B cell (primary cell): ENCODE measurements around the gene COL1A1. TPM values are rescaled to one million over a fixed set of nuclear protein-coding genes. Genes with fewer than 3 reads are reported as not detected.

ENCODE experiments used
- ATAC-seq: fragments of 200-7000 bp; cut with Tn5 transposase; one replicate; pipeline ENCODE4 v1.10.0; 2021; ENCODE audit warnings: low read depth, mild to moderate bottlenecking, moderate number of reproducible peaks, moderate library complexity
- CTCF ChIA-PET: fragments of 350-600 bp; sonication (Branson Sonifier 250); formaldehyde crosslinking; loops from one replicate; lab custom pipeline; 2021; ENCODE audit warnings: antibody characterized with exemption, inconsistent platforms; lab: Charles Lee
- POLR2A ChIA-PET: fragments of 350-600 bp; sonication (Branson Sonifier 250); formaldehyde crosslinking; loops from one replicate; lab custom pipeline; 2021; ENCODE audit warnings: antibody characterized with exemption; lab: Charles Lee
- DNase-seq: peaks from one replicate; pipeline ENCODE4 v3.0.0; 2013
- H2AFZ ChIP-seq: 2 replicates; pipeline ENCODE4 v1.6.1; 2012; ENCODE audit warnings: mild to moderate bottlenecking, low read depth, low read length; ENCODE audit not compliant: insufficient read depth, poor library complexity, severe bottlenecking
- H3K27ac ChIP-seq, 2 donors: 1 replicate in 1 of 2; 2 replicates in 1 of 2; pipeline ENCODE4 v1.5.1; 2012 to 2013; ENCODE audit warnings: low read length in 2 of 2, mild to moderate bottlenecking in 2 of 2, moderate library complexity in 1 of 2
- H3K27me3 ChIP-seq, 4 experiments: fragments of 200-600 bp in 1 of 4; sonication (generic) in 1 of 4; replicated peaks in 1 of 4; 1 replicate in 2 of 4; 2 replicates in 2 of 4; pipeline versions ENCODE4 v1.6.1 to v1.7.0; 2013 to 2016; ENCODE audit warnings: low read length in 3 of 4, mild to moderate bottlenecking in 2 of 4, mixed read lengths in 1 of 4, moderate library complexity in 1 of 4; ENCODE audit not compliant: insufficient read depth in 4 of 4, control insufficient read depth in 3 of 4; ENCODE audit errors: control extremely low read depth in 1 of 4
- H3K36me3 ChIP-seq, 2 experiments: replicated peaks in 1 of 2; 1 replicate in 1 of 2; 2 replicates in 1 of 2; pipeline versions ENCODE4 v1.6.1 to v1.7.1; 2013; ENCODE audit warnings: low read length in 1 of 2; ENCODE audit not compliant: insufficient read depth in 2 of 2, control insufficient read depth in 1 of 2; ENCODE audit errors: control extremely low read depth in 1 of 2, extremely low read depth in 1 of 2
- H3K4me1 ChIP-seq, 2 donors: fragments of 200-600 bp in 1 of 2; sonication (generic) in 1 of 2; 1 replicate in 1 of 2; 2 replicates in 1 of 2; pipeline versions ENCODE4 v1.5.1 to v1.6.1; 2013 to 2017; ENCODE audit warnings: low read length in 2 of 2; ENCODE audit not compliant: control insufficient read depth in 2 of 2, insufficient read depth in 2 of 2
- H3K4me2 ChIP-seq: replicated peaks from 2 replicates; pipeline ENCODE3; 2012; ENCODE audit warnings: mild to moderate bottlenecking, low read depth, low read length; ENCODE audit not compliant: poor library complexity, severe bottlenecking
- H3K4me3 ChIP-seq, 5 experiments: fragments of 200-600 bp in 1 of 5; sonication (generic) in 1 of 5; 1 replicate in 3 of 5; 2 replicates in 2 of 5; pipeline versions ENCODE4 v1.5.1 to v1.7.0; 2011 to 2016; ENCODE audit warnings: low read length in 4 of 5, mild to moderate bottlenecking in 4 of 5, low read depth in 2 of 5, control low read depth in 1 of 5, moderate library complexity in 1 of 5; ENCODE audit not compliant: insufficient read depth in 1 of 5; ENCODE audit errors: control extremely low read depth in 1 of 5, extremely low read depth in 1 of 5
- H3K79me2 ChIP-seq: fragments of 200-600 bp; sonication (generic); one replicate; pipeline ENCODE4 v1.6.0; 2016; ENCODE audit warnings: low read length; ENCODE audit not compliant: control insufficient read depth, insufficient read depth
- H3K9ac ChIP-seq: fragments of 200-600 bp; sonication (generic); 2 replicates; pipeline ENCODE4 v1.6.1; 2017; ENCODE audit warnings: mild to moderate bottlenecking, low read length, moderate library complexity
- H3K9me3 ChIP-seq, 3 donors: one replicate each; pipeline versions ENCODE4 v1.6.1 to v1.7.1; 2013; ENCODE audit warnings: low read length in 2 of 3; ENCODE audit not compliant: control insufficient read depth in 2 of 3, insufficient read depth in 1 of 3; ENCODE audit errors: control extremely low read depth in 1 of 3
- H4K20me1 ChIP-seq: 2 replicates; pipeline ENCODE4 v1.6.0; 2012; ENCODE audit warnings: mild to moderate bottlenecking, low read length; ENCODE audit not compliant: insufficient read depth, control insufficient read depth, poor library complexity, severe bottlenecking
- H3K27ac Mint-ChIP-seq: one replicate; pipeline ENCODE4 v1.8.0; 2021; ENCODE audit warnings: mixed read lengths
- H3K27me3 Mint-ChIP-seq: one replicate; pipeline ENCODE4 v1.8.0; 2021; ENCODE audit warnings: mixed read lengths
- H3K4me1 Mint-ChIP-seq: one replicate; pipeline ENCODE4 v1.8.0; 2021; ENCODE audit warnings: mixed read lengths
- H3K4me3 Mint-ChIP-seq: one replicate; pipeline ENCODE4 v1.8.0; 2021; ENCODE audit warnings: mixed read lengths
- H3K9me3 Mint-ChIP-seq: one replicate; pipeline ENCODE4 v1.8.0; 2022; ENCODE audit warnings: mixed read lengths; ENCODE audit not compliant: insufficient read depth
- EZH2 ChIP-seq: IDR thresholded peaks from 2 replicates; pipeline ENCODE4 v1.6.1; 2012; ENCODE audit warnings: borderline replicate concordance, low read depth, mild to moderate bottlenecking, moderate library complexity, low read length; ENCODE audit not compliant: insufficient read depth, poor library complexity, severe bottlenecking
- WGBS: methylation state at CpG from one replicate; pipeline ENCODE4 v1.1.5; 2013; ENCODE audit warnings: missing lambda C conversion rate; ENCODE audit not compliant: insufficient coverage; 5-methylcytosine and 5-hydroxymethylcytosine counted together
- intact Hi-C: fragments of 100-400 bp; cut with micrococcal nuclease; formaldehyde crosslinking; loops from one replicate; pipeline ENCODE4 v1.10.0; 2022
- polyA plus RNA-seq: library from polyadenylated mRNA; depleted of rRNA; stranded (reverse); fragments of >200 nt; gene quantifications from 2 replicates; pipeline ENCODE4 v1.2.3, GENCODE V29; 2012
- total RNA-seq, 2 donors: library from RNA; stranded (reverse); fragments of 120-200 nt in 1 of 2; gene quantifications; 1 replicate in 1 of 2; 2 replicates in 1 of 2; pipeline versions ENCODE4 v1.2.3 to v1.2.4, GENCODE V29; 2013 to 2022
- TF ChIP-seq, protein P1 (sequence below): fragments of 200-600 bp; IDR thresholded peaks from one replicate; pipeline ENCODE4 v1.8.0; 2022; ENCODE audit warnings: antibody characterized with exemption, mild to moderate bottlenecking

The COL1A1 gene
- total and polyA plus RNA-seq, 2 donors (not counting 1 experiment from before 2014, with no cell fraction given), result 0.66 to 9.1 TPM

DNA sequence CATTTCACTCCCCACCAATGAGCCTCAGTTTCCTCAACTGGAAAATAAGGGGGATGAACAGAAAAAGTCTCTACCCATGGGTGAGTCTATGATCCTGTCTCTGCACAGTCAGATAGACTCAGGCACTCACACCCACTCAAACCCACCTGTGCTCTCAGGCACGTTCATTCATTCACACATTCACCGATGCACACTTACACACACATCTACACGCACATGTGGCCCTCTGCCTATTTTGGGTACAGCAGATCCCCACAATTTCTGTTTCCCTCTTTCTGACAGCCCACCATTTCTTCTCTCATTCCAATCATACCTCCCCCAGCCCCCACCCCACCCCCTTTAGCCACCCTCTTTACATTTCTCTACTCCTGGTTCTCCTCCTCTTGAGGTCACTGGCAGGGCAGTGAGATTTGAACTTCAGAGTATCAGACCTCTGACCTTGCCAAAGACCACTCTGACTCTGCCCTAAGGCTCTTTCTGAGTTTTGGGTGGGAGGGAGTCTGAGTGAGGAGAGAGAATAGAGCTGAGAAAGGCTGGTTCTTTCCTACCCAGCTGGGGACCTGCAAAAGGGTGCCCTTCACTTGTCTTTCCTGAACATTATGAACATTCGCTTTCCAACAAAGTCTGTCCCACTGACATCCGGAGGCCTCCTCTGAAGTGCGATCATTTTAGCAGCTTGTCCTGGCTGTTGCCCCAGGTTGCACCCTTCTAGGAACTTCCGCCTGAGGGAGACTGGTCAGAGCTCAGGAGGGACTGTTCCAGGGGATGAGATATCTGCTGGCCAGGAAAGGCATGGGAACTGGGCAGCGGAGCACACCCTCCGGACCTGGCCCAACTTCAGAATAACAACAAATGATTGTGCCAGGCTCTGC, 10.1 kb upstream of the COL1A1 start:
- Histone ChIP-seq H3K9ac (no peak overlapping the region), H3K4me2 (no peak overlapping the region), H3K36me3 (no peaks in the 10 kb centered on the region), H3K4me1 (peaks cover 8% of the 10 kb centered on the region in 2 donors), H4K20me1 (no peaks in the 10 kb centered on the region), H3K79me2 (no peaks in the 10 kb centered on the region), H2AFZ (no peak overlapping the region), H3K27me3 (peaks cover 0 to 23% (median 10%) of the 10 kb centered on the region in 4 experiments), H3K9me3 (peaks cover 0 to 3% (median 0%) of the 10 kb centered on the region in 3 donors), H3K4me3 (no peak overlapping the region), H3K27ac (no peak overlapping the region)
- Mint-ChIP-seq H3K27ac (no peak overlapping the region), H3K4me1 (peaks cover 12% of the 10 kb centered on the region), H3K27me3 (peaks cover 39% of the 10 kb centered on the region), H3K9me3 (no peaks in the 10 kb centered on the region), H3K4me3 (no peak overlapping the region)
- WGBS, result 85% methylated on average over 8 of the region's 9 CpGs
- DNase-seq (no peak), ATAC-seq (no peak)
- no peak for TF ChIP-seq EZH2
- TF ChIP-seq, protein P1, sequence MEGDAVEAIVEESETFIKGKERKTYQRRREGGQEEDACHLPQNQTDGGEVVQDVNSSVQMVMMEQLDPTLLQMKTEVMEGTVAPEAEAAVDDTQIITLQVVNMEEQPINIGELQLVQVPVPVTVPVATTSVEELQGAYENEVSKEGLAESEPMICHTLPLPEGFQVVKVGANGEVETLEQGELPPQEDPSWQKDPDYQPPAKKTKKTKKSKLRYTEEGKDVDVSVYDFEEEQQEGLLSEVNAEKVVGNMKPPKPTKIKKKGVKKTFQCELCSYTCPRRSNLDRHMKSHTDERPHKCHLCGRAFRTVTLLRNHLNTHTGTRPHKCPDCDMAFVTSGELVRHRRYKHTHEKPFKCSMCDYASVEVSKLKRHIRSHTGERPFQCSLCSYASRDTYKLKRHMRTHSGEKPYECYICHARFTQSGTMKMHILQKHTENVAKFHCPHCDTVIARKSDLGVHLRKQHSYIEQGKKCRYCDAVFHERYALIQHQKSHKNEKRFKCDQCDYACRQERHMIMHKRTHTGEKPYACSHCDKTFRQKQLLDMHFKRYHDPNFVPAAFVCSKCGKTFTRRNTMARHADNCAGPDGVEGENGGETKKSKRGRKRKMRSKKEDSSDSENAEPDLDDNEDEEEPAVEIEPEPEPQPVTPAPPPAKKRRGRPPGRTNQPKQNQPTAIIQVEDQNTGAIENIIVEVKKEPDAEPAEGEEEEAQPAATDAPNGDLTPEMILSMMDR, result no peak
- intact Hi-C loops, result no loop called here
- ChIA-PET CTCF (interaction anchor here (0.6 to 6.9 kb wide), 7 partner anchors 9 to 641 kb away, joined by 3 to 65 read pairs (median 5); partner anchors contain the start of gene COL1A1), POLR2A (no interaction called here)
